Measurements from ENCODE around the gene WDR83.
"Not testable (repeated sequence)": the region's sequence is repeated elsewhere in the genome, so short reads cannot be mapped to it uniquely, and the experiment has no call there.

WDR83 gene, protein sequence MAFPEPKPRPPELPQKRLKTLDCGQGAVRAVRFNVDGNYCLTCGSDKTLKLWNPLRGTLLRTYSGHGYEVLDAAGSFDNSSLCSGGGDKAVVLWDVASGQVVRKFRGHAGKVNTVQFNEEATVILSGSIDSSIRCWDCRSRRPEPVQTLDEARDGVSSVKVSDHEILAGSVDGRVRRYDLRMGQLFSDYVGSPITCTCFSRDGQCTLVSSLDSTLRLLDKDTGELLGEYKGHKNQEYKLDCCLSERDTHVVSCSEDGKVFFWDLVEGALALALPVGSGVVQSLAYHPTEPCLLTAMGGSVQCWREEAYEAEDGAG

DNA sequence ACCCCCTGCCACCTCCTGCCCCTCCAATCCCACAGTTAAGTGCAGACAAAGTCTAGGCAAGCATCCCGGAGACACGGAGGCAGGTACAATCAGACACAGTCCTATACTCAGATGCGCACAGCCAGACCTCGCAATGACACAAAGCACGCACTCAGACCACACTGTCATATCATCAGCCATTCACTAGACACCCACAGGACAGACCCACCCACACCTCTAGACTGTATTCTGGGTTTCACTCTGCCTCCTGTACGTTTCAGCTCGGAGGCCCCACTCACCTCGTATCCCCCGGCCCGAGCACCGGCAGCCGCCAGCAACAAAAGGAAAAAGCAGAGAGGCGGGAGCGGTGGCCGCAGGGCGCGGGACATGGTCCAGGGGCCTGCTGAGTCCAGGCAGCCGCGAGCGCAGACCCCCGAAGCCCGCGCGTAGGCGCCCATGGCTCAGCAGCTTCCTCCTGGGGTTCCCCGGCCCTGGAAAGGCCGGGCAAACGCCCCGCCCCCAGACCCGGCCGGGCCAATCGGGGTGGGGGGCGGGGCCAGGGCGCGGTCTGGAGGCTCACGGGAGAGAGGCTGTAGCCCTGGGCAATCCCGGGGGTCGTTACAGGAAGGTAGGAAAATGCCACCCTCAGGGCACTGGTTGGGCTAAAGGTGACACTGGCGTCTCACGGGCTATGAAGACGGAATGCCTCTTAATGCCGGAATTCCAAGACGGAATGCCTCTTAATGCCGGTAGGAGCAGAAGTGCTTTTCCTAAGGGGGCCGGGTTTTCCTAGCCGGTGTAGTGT, at the start of gene WDR83, which contains the start of gene MAN2B1:
Gene WDR83, plus strand, starts transcription at position 543 of the 784 bp plus-strand sequence. CDS start 2,984 bp downstream, outside the sequence.
Gene MAN2B1, minus strand, starts transcription at position 478 of the 784 bp plus-strand sequence. Its CDS starts 41 bp downstream, at position 437.
- Histone ChIP-seq H3K4me1 (ENCODE audit: control insufficient read depth, insufficient read depth, low read length) (peaks cover 4% of the 10 kb centered on the region), H3K36me3 (ENCODE audit: control insufficient read depth, insufficient read depth, low read length) (peaks cover 4% of the 10 kb centered on the region; the same call in 1 of the 2 replicates), H3K27ac (ENCODE audit: low read length) (no peak within 1 kb of the TSS), H3K9me3 (ENCODE audit: control insufficient read depth, insufficient read depth, low read length) (no peaks in the 10 kb centered on the region), H3K4me3 (ENCODE audit: low read length) (peak within 1 kb of the TSS; percentile 65), H3K27me3 (ENCODE audit: control insufficient read depth, insufficient read depth, low read length) (no peaks in the 10 kb centered on the region)
- no peak for DNase-seq (ENCODE audit: low read depth, low spot score)
- no CpG with 5 or more reads among the region's 46 CpGs for WGBS (ENCODE audit: insufficient coverage, insufficient read length)

DNA sequence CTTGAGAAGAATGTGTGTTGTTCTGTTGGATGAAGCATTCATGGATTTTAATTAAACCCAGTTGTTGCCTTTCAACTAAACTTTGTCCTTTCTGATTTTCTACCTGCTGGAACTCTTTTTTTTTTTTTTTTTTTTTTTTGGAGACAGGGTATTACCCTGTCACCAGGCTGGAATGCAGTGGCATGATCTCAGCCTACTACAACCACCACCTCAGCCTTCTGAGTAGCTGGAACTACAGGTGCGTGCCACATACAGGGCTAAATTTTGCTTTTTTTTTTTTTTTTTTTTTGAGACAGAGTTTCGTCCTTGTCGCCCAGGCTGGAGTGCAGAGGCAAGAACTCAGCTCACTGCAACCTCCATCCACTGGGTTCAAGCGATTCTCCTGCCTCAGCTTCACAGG, 49.0 kb upstream of the WDR83 start:
- WGBS (ENCODE audit: insufficient coverage, insufficient read length) = no CpG with 5 or more reads among the region's 4 CpGs
- Histone ChIP-seq H3K36me3 (ENCODE audit: control insufficient read depth, insufficient read depth, low read length) (no peaks in the 10 kb centered on the region; the same call in 1 of the 2 replicates), H3K4me1 (ENCODE audit: control insufficient read depth, insufficient read depth, low read length) (no peaks in the 10 kb centered on the region), H3K27ac (ENCODE audit: low read length) (no peak overlapping the region), H3K9me3 (ENCODE audit: control insufficient read depth, insufficient read depth, low read length) (no peaks in the 10 kb centered on the region), H3K27me3 (ENCODE audit: control insufficient read depth, insufficient read depth, low read length) (no peaks in the 10 kb centered on the region), H3K4me3 (ENCODE audit: low read length) (no peak overlapping the region)
- DNase-seq (ENCODE audit: low read depth, low spot score) = no peak

DNA sequence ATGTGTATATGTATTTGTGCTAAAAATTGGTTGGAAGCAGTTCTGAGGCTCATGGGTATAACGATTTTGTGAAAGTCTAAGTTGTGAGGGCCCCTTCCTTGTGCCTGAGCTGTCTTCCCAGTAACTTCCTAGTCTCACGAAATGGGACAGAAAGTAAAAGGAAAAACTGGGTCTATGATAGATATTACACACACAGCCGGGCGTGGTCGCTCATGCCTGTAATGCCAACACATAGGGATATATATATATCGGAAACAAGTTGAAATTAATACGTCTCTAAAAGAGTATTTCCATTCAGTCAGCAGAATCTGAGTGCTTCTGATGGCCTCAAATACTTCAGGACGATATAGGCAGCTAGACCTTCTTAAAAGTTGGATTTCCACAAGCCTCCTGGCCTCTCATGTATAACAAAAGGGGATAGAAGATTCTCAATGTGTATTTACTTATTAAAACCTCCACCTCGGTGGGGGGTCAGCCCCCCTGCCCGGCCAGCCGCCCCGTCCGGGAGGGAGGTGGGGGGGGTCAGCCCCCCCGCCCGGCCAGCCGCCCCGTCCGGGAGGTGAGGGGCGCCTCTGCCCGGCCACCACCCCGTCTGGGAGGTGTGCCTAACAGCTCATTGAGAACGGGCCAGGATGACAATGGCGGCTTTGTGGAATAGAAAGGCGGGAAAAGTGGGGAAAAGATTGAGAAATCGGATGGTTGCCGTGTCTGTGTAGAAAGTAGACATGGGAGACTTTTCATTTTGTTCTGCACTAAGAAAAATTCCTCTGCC, 45.2 kb upstream of the WDR83 start:
- WGBS (ENCODE audit: insufficient coverage, insufficient read length) = no CpG with 5 or more reads among the region's 26 CpGs

DNA sequence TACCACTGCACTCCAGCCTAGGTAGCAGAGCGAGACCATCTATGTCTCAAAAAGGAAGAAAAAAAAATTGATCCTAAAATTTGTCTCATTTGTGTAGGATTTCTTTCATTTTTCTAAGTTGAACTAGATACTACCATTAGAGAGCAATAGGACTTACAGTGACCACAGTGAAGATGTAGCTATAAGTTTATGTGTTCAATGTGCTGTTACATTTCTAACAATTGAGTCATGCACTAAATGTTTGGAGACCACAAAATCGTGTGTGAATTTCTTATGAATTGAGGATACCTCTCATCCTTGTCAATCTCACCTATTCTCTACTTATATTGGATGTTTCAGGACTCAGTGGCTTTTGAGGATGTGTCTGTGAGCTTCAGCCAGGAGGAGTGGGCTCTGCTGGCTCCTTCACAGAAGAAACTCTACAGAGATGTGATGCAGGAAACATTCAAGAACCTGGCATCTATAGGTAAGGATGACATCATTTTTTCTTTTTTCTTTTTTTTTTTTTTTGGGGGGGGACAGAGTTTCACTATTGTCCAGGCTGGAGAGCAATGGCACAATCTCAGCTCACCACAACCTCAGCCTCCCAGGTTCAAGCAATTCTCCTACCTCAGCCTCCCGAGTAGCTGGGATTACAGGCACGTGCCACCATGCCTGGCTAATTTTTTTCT, 43.1 kb upstream of the WDR83 start:
- Histone ChIP-seq H3K4me3 (ENCODE audit: low read length) (no peak overlapping the region), H3K9me3 (ENCODE audit: control insufficient read depth, insufficient read depth, low read length) (peaks cover 8% of the 10 kb centered on the region), H3K27ac (ENCODE audit: low read length) (no peak overlapping the region), H3K4me1 (ENCODE audit: control insufficient read depth, insufficient read depth, low read length) (no peaks in the 10 kb centered on the region), H3K36me3 (ENCODE audit: control insufficient read depth, insufficient read depth, low read length) (peaks cover 24% of the 10 kb centered on the region; the same call in 1 of the 2 replicates), H3K27me3 (ENCODE audit: control insufficient read depth, insufficient read depth, low read length) (no peaks in the 10 kb centered on the region)
- WGBS (ENCODE audit: insufficient coverage, insufficient read length) = no CpG with 5 or more reads among the region's 4 CpGs
- no peak for DNase-seq (ENCODE audit: low read depth, low spot score)

More for the DNA sequence above, 45.2 kb upstream of the WDR83 start:
- H3K4me1 ChIP-seq (ENCODE audit: control insufficient read depth, insufficient read depth, low read length); H3K9me3 ChIP-seq (ENCODE audit: control insufficient read depth, insufficient read depth, low read length); H3K27ac ChIP-seq (ENCODE audit: low read length); H3K4me3 ChIP-seq (ENCODE audit: low read length); H3K36me3 ChIP-seq (ENCODE audit: control insufficient read depth, insufficient read depth, low read length); H3K27me3 ChIP-seq (ENCODE audit: control insufficient read depth, insufficient read depth, low read length); DNase-seq (ENCODE audit: low read depth, low spot score): not testable (repeated sequence)

DNA sequence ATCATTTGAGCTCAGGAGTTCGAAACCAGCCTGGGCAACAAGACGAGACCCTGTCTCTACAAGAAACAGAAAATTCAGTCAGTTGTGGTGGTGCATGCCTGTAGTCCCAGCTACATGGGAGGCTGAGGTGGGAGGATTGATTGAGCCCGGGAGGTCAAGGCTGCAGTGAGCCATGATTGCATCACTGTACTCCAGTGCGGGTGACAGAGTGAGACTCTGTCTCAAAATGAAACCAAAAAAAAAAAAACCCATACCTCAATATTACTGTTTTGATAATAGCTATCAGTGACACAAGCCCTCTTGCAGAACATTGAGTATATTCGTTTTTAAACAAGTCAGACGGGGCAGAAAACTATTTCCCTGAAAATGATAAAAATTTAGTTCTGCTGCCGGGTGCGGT, 39.6 kb upstream of the WDR83 start:
- WGBS (ENCODE audit: insufficient coverage, insufficient read length) = no CpG with 5 or more reads among the region's 8 CpGs
- peaks cover 31% of the 10 kb centered on the region; the same call in 1 of the 2 replicates for H3K36me3 ChIP-seq (ENCODE audit: control insufficient read depth, insufficient read depth, low read length)
- no peak for DNase-seq (ENCODE audit: low read depth, low spot score)
- peaks cover 12% of the 10 kb centered on the region for H3K9me3 ChIP-seq (ENCODE audit: control insufficient read depth, insufficient read depth, low read length)
- H3K27ac ChIP-seq (ENCODE audit: low read length) = no peak overlapping the region
- no peak overlapping the region for H3K4me3 ChIP-seq (ENCODE audit: low read length)
- H3K27me3 ChIP-seq (ENCODE audit: control insufficient read depth, insufficient read depth, low read length) = no peaks in the 10 kb centered on the region
- H3K4me1 ChIP-seq (ENCODE audit: control insufficient read depth, insufficient read depth, low read length) = no peaks in the 10 kb centered on the region

DNA sequence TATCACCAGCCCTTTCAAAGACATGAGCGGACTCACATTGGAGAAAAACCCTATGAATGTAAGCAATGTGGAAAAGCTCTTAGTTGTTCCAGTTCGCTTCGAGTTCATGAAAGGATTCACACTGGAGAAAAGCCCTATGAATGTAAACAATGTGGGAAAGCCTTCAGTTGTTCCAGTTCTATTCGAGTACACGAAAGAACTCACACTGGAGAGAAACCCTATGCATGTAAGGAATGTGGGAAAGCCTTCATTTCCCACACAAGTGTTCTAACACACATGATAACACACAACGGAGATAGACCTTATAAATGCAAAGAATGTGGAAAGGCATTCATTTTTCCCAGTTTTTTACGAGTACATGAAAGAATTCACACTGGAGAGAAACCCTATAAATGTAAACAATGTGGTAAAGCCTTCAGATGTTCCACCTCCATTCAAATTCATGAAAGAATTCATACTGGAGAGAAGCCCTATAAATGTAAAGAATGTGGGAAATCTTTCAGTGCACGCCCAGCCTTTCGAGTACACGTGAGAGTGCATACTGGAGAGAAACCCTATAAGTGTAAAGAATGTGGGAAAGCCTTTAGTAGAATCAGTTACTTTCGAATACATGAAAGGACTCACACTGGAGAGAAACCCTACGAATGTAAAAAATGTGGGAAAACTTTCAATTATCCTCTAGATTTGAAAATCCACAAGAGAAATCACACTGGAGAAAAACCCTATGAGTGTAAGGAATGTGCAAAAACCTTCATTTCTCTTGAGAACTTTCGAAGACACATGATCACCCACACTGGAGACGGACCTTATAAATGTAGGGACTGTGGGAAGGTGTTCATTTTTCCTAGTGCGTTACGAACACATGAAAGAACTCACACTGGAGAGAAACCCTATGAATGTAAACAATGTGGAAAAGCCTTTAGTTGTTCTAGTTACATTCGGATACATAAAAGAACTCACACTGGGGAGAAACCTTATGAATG, 38.3 kb upstream of the WDR83 start:
- no CpG with 5 or more reads among the region's 17 CpGs for WGBS (ENCODE audit: insufficient coverage, insufficient read length)

DNA sequence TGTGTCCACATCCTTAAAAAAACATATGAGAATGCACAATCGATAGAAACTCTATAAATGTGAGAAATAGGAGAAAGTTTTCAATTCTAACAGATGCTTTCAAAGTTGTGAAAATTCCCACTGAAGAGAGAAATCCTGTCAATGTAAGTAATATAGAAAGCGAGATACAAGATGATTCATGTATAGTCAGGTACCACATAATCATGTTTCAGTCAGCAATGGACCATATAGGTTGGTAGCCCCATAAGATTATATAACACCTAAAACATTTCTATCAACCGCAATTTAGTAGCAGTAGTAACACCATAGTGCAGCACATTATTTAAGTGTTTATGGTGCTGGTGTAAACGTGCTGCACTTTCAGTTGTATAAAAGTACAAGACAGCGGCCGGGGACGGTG, 37.4 kb upstream of the WDR83 start:
- Histone ChIP-seq H3K27ac (ENCODE audit: low read length) (no peak overlapping the region), H3K27me3 (ENCODE audit: control insufficient read depth, insufficient read depth, low read length) (no peaks in the 10 kb centered on the region), H3K9me3 (ENCODE audit: control insufficient read depth, insufficient read depth, low read length) (peaks cover 12% of the 10 kb centered on the region), H3K4me1 (ENCODE audit: control insufficient read depth, insufficient read depth, low read length) (no peaks in the 10 kb centered on the region), H3K36me3 (ENCODE audit: control insufficient read depth, insufficient read depth, low read length) (peaks cover 31% of the 10 kb centered on the region; the same call in 1 of the 2 replicates), H3K4me3 (ENCODE audit: low read length) (no peak overlapping the region)
- WGBS (ENCODE audit: insufficient coverage, insufficient read length) = no CpG with 5 or more reads among the region's 7 CpGs
- DNase-seq (ENCODE audit: low read depth, low spot score) = no peak

More for the DNA sequence above, 38.3 kb upstream of the WDR83 start:
- H3K36me3 ChIP-seq (ENCODE audit: control insufficient read depth, insufficient read depth, low read length) = peaks cover 31% of the 10 kb centered on the region; the same call in 1 of the 2 replicates
- H3K9me3 ChIP-seq (ENCODE audit: control insufficient read depth, insufficient read depth, low read length) = peaks cover 12% of the 10 kb centered on the region
- H3K4me1 ChIP-seq (ENCODE audit: control insufficient read depth, insufficient read depth, low read length) = no peaks in the 10 kb centered on the region
- no peak overlapping the region for H3K27ac ChIP-seq (ENCODE audit: low read length)
- H3K27me3 ChIP-seq (ENCODE audit: control insufficient read depth, insufficient read depth, low read length) = no peaks in the 10 kb centered on the region
- no peak overlapping the region for H3K4me3 ChIP-seq (ENCODE audit: low read length)
- DNase-seq (ENCODE audit: low read depth, low spot score) = no peak

DNA sequence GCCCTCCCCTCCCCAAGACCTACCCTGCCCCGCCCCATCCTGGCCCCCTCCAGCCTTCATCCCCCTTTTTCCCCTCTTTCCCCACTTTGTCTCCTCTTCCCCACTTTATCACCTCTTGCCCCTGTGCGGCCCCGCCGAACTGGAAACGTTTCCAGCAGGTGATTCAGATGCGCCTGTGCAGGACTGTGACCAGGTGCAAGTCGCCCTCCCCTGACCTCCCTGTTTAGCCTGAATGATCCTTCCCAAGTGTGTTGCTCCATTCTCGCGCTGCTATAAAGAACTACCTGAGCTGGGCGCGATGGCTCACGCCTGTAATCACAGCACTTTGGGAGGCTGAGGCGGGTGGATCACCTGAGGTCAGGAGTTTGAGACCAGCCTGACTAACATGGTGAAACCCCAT, 30.0 kb upstream of the WDR83 start:
- H3K36me3 ChIP-seq (ENCODE audit: control insufficient read depth, insufficient read depth, low read length) = no peaks in the 10 kb centered on the region
- no peak for DNase-seq (ENCODE audit: low read depth, low spot score)
- no peak overlapping the region for H3K27ac ChIP-seq (ENCODE audit: low read length)
- H3K9me3 ChIP-seq (ENCODE audit: control insufficient read depth, insufficient read depth, low read length) = no peaks in the 10 kb centered on the region; the same call in 1 of the 2 replicates
- WGBS (ENCODE audit: insufficient coverage, insufficient read length) = no CpG with 5 or more reads among the region's 13 CpGs
- no peaks in the 10 kb centered on the region; the same call in 1 of the 2 replicates for H3K27me3 ChIP-seq (ENCODE audit: control insufficient read depth, insufficient read depth, low read length)
- H3K4me1 ChIP-seq (ENCODE audit: control insufficient read depth, insufficient read depth, low read length) = no peaks in the 10 kb centered on the region
- no peak overlapping the region for H3K4me3 ChIP-seq (ENCODE audit: low read length)

DNA sequence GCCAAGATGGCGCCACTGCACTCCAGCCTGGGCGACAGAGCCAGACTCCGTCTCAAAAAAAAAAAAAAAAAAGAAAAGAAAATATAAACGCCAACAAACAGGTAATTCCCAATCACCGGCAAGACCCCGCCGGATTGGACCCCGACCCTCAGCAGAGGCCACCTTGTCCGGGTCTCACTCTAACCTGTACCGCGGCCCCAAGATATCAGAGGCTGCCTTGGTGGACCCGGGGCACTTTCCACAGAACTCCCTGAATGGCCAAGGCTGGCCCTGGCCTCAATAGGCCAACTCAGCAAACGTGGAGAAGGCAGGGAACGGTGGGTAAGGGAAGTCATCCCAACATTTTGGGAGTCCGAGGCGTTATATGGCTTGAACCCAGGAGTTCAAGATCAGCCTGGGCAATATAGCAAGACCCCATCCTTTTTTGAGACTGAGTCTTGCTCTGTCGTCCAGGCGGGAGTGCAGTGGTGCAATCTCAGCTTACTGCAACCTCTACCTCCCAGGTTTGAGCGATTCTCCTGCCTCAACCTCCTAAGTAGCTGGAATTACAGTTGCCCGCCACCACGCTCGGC, 27.9 kb upstream of the WDR83 start:
- Histone ChIP-seq H3K27me3 (ENCODE audit: control insufficient read depth, insufficient read depth, low read length) (no peaks in the 10 kb centered on the region; the same call in 1 of the 2 replicates), H3K4me1 (ENCODE audit: control insufficient read depth, insufficient read depth, low read length) (no peaks in the 10 kb centered on the region), H3K9me3 (ENCODE audit: control insufficient read depth, insufficient read depth, low read length) (no peaks in the 10 kb centered on the region; the same call in 1 of the 2 replicates), H3K4me3 (ENCODE audit: low read length) (no peak overlapping the region), H3K36me3 (ENCODE audit: control insufficient read depth, insufficient read depth, low read length) (no peaks in the 10 kb centered on the region), H3K27ac (ENCODE audit: low read length) (no peak overlapping the region)
- DNase-seq (ENCODE audit: low read depth, low spot score) = no peak
- WGBS (ENCODE audit: insufficient coverage, insufficient read length) = no CpG with 5 or more reads among the region's 22 CpGs
